Stimulated activated CD4-positive, alpha-beta T cell treated with anti-CD3 and anti-CD28 coated beads, TNF-alpha, amount 100 ng/mL, for 4 hours (primary cell): Measurements from ENCODE around the gene ARL5A.
"Not testable (repeated sequence)": the region's sequence is repeated elsewhere in the genome, so short reads cannot be mapped to it uniquely, and the experiment has no call there.

Source experiments
- DNase-seq, 3 experiments: peaks; one replicate each; pipeline ENCODE4 v3.0.0-alpha.2; 2020; ENCODE audit warnings: low read depth in 3 of 3

The ARL5A gene

DNA sequence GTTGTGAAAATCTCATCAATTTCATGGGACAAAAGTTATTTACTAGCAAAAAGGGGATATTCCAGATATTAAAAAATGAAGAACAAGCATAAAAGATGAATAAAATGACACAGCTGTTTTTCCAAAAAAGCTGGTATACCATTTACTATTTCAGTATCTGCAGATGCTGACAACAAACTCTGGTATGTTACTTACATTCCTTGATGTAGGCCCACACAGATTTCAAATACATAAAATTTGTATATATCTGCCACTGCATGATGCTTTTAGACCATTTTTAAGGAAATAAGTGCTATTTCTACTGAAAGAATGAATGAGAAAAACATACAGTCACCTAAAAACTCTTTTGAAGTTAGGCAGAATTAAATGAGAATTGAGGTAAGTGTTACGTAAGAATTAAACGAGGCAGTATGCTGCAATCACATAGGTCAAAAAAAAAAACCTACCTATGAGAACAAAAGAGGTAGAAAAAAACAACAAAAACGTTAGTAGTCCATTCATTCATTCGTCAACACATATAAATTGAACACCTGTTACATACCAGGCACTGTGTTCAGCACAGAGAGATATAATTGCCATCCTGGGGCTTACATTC is 32.5 kb downstream of the ARL5A start:
- DNase-seq: no peak

DNA sequence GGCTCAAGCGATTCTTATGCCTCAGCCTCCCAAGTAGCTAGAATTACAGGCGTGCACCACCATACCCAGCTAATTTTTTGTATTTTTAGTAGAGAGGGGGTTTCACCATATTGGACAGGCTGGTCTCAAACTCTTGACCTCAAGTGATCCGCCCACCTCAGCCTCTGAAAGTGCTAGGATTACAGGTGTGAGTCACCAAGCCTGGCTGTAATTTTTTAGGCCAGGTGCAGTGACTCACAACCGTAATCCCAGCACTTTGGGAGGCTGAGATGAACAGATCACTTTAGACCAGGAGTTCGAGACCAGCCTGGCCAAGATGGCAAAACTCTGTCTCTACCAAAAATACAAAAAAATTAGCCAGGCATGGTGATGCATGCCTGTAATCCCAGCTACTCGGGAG is 33.8 kb downstream of the ARL5A start:
- not testable (repeated sequence) for DNase-seq

DNA sequence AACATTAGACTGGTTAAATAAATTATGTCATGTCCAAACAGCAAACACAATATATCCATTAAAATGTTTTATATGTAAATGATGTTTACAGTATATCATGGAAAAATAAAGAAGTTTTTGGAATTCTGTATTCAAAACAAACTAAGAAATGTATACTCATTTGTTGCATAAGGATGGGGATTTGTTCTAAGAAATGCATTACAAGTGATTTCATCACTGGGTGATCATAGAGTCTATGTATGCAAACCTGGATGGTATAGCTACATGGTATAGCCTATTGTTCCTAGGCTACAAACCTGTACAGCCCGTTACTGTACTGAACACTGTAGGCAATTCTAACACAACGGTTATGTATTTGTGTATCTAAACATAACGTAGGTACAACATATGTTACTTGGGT is 35.1 kb downstream of the ARL5A start:
- no peak for DNase-seq

DNA sequence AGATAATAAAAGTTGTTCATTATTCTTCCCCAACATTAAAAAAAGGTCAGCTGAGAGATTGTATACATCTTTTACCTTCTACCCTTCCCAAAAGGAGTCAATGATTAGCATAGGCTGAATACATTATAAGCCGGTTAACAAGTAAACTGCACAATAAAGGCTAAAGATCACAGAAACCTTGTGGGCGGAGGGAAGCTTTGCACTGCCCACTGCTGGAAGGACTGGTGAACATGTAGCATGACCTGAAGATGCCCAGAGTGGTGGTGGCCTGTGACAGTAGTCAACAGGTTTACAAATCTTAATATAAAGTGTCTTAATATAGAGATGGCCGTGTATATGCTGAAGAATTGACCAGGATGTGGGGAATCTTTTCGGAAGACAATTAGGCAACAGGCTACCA is 35.6 kb downstream of the ARL5A start:
- DNase-seq: no peak

DNA sequence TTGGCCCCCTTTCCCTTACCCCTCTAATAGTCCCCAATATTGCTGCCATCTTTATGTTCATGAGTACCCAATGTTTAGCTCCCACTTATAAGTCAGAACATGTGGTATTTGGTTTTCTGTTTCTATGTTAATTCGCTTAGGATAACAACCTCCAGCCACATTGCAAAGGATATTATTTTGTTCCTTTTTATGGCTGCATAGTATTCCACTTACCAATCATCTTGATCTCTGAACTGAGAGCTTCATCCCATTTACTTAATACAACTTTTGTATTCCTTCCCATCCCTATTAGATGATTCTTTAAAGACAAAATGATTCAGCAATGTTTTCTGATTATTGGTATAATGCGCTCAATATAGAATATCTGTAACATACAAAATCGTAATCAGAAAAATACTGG is 36.7 kb downstream of the ARL5A start:
- no peak for DNase-seq

DNA sequence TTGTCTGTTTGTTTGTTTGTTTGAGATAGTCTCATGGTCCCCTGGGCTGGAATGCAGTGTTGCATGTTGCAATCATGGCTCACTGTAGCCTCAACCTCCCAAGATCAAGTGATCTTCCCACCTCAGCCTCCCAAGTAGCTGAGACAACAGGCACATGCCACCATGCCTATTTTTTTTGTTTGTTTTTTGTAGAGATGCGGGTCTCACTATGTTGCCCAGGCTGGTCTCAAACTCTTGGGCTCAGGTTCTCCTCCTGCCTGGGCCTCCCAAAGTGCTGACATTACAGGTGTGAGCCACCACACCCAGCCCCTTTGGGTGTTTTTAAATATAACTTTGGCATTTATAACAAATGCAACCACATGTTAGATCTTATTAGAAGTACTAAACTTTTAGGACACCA is 37.5 kb downstream of the ARL5A start:
- no peak for DNase-seq

DNA sequence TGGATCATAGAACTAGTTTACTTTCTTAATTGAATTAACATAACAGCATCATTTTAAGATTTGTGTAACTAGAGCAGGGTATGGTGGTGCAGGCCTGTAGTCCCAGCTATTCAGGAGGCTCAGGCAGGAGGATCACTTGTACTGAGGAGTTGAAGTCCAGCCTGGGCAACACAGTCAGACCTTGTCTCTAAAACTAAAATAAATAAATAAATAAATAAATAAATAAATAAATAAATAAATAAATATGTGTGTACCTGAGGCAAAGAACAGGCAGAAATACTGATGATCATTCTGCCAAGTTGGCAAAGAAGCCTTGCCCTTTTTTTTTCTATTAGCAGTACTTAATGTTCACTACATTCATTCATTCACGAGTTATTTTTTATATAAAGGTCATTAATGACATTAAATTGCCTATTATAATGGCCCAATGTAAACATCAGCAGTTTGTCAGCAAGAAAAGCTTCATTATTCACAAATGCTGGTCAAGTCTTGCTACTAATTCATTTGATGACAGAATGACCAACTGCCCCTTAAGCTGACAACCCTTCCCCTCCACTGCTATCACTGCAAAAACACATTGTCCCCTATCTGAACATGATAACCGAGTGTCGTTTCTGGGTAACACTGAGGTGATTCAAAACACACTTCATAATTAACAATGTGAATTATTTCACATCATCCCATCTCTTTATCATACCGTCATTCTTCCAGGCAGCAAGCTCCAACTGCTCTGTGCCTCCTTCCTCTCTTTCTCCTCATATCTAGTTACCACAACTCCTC is 39.0 kb downstream of the ARL5A start:
- DNase-seq: no peak

DNA sequence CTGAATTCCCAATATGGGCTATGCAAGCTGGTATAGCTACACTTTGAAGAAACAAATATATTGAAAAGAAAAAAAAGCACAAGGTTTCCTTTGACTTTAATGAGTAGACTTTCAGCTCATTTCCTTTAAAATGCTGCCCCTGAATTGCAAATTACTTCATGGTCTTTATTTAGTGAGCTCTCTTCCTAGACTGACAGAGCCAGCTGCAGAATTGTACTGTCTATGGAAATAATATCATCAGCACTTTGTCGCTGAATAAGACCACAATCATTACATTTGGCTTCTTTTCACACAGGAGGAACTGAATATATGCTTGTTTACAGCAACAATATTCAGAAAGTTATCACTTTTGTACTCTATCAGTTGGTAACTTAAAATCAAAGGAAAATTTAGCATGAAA is 41.7 kb downstream of the ARL5A start:
- no peak for DNase-seq

DNA sequence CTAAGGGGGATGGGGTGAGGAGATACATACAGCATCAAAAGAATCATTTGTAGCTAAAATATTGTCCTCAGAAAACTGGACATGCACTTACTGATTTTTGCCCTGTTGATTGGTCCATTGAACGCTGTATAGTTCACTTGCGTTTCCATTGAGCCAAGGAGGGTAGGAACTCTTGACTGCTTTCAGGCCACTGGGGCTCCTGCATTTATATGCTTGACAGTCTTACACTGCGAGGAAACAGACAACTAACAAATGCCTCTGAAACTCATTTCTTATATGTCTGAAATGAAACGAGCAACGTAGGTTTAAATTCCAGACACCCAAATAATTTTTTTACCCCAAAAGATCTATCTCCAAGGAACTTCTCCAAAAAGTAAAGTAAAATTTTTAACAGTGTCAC is 42.1 kb downstream of the ARL5A start:
- DNase-seq: no peak

DNA sequence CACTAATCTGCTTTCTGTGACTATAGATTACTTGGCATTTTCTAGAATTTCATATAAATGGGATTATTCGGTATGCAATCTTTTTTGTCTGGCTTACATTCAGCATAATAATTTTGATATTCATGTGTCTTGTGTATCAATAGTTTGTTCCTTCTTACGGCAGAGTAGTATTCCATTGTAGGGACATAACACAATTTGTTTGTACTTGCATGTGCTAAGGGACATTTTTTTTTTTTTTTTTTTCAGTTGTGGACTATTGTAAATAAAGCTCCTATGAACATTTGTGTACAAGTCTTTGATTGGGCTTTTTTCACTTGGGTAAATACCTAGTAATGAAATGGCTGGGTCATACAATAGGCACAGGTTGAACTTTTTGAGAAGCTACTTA is 45.1 kb downstream of the ARL5A start:
- no peak for DNase-seq

DNA sequence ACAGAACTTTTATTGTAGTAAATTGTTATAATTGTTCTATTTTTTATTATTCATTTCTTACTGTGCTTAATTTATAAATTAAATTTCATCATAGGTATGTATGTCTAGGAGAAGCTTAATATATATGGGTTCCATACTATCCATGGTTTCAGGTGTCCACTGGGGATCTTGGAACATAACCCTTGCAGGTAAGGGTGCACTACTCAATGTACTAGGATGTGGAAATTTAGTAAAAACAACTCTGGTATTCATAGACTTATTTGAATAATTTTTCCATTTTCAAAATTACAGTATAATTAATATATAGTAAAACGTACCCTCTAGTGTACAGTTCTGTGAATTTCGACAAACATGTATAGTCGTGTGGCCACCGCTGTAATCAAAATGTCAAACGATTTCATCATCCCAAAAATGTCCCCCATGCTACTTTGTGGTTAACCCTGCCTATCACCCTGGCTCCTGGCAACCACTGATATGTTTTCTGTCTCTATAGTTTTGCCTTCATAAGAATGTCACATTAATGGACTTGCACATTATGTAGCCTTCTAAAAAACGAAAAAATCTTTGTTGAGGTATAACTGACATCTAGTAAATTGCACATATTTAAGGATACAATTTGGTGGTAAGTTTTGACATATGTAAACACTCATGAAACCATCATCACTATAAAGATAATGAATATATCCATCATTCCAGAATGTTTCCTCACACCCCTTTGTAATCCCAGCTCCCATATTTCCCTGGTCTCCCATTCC is 45.7 kb downstream of the ARL5A start:
- DNase-seq: no peak

DNA sequence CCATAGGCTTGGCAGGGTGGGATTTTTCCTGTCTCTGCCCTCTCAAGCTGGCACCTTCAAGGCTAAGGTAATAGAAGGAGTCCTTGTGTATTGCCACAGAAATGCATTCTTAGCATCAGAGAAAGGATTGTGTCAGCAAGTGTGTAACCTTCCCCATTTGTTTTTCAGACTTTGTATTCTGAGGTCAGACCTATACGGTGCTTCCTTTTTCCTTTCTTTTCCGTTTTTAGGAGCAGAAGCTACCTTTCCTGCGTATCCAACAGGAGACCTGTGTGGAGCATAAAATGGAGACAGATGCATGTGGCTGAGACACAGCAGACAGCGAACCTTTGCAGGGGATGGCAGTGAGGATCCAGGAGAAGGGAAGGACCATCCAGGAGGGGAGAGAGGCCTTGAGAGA is 46.6 kb downstream of the ARL5A start:
- no peak for DNase-seq

DNA sequence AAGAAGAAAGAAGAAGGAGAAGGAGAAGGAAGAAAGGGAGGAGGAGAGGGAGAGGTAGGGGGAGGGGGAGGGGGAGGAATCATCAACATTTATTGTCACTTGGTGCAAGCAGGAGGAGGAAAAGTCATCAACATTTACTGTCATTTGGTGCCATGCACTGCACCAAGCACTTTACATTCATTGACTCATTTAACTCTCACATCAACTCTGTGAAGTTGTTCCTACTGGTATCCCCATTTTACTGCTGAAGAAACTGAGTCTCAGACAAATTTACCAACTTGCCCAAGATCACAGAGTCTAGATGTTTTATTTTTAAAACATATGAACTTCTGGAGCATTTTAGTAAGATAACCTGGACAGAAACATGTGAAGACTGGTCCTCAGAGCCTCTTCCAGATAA is 47.3 kb downstream of the ARL5A start:
- DNase-seq: no peak

DNA sequence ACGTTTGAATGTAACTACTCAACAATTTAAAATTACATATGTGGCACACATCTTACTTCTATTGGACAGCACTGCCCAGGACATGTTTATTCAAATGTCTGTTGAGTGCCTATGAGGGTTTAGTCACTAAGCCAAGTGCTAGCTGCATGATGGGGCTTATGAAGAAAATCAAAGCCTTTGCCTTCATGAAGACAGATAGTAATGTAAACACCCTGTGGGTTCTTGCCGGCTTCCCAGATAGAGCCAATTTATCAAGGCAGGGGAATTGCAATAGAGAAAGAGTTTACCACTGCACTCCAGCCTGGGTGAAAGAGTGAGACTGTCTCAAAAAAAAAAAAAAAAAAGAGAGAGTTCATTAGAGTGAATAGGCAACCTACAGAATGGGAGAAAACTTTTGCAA is 50.3 kb downstream of the ARL5A start:
- DNase-seq: no peak

DNA sequence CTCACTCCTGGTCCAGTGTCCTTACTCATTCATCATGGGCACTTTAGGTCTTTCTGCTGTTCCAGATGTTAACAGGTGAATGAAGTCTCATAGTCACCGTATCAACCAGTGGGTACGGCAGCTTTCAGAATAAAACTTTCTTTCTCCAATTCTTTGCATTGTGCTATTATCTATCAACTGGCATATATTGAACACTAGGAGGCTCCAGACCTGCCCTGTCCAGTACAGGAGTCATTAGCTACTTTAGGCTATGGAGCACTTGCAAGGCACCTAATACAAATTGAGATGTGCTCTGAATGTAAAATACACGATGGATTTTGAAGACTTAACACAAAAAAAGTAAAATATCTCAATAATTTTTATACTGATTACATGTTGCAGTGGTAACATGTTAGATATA is 50.7 kb downstream of the ARL5A start:
- no peak for DNase-seq

DNA sequence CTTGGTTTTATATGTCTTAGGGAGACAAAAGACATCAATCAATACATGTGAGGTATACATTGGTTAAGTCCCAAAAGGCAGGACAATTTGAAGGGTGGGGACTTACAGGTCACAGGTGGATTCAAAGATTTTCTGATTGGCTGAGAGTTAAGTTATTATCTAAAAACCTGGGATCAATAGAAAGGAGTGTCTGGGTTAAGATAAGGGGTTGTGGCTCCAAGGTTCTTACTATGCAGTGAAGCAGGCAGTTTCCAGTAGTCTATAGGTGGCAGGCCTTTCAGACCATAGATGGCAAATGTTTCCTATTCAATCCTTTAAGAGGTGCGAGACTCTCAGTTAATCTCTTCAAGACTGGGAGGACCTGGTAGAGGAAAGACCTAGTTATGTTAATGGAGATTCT is 51.9 kb downstream of the ARL5A start:
- no peak for DNase-seq

DNA sequence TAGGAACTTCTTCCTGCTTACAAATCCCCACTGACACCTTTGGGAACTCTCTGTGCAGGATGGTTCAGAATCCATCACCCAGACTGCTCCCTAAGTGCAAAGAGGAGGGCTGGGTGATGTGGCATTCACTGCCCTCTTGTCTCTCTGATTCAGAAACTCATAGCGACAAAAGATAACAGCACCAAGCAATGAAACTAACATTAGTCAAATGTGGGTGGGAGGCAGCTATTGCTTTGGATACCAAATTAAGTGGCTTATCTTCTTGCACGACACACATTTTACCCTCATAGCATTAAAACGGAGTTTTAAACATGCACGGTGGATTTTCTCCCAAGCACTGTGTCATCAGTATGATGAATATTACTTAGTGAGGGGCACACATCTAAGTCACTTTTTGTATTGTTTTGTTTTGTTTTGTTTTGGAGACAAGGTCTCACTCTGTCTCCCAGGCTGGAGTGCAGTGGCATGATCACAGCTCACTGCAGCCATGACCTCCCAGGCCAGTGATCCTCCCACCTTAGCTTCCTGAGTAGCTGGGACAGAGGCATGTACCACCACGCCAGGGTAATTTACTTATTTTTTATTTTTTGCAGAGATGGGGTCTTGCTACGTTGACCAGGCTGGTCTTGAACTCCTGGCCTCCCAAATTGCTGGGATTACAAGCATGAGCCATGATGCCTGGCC is 53.0 kb downstream of the ARL5A start:
- DNase-seq: no peak

DNA sequence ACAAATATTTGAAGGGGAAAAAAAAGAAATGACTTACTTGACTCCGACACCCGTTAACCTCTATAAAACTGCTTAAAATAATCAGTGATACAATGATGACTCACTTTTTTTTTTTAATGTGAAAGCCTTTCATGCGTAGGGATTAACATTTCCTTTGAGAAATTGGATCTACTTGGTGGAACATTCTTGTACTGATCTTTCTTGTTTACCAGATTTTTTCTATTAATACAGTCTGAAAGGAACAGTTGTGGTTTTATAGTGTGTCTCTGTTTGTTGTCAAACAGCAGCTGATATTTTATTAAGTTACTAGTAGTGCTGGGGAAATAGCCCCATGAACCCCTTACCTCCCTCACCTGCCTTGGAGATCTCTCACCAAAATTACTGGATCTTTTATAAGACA is 53.7 kb downstream of the ARL5A start:
- DNase-seq: no peak

DNA sequence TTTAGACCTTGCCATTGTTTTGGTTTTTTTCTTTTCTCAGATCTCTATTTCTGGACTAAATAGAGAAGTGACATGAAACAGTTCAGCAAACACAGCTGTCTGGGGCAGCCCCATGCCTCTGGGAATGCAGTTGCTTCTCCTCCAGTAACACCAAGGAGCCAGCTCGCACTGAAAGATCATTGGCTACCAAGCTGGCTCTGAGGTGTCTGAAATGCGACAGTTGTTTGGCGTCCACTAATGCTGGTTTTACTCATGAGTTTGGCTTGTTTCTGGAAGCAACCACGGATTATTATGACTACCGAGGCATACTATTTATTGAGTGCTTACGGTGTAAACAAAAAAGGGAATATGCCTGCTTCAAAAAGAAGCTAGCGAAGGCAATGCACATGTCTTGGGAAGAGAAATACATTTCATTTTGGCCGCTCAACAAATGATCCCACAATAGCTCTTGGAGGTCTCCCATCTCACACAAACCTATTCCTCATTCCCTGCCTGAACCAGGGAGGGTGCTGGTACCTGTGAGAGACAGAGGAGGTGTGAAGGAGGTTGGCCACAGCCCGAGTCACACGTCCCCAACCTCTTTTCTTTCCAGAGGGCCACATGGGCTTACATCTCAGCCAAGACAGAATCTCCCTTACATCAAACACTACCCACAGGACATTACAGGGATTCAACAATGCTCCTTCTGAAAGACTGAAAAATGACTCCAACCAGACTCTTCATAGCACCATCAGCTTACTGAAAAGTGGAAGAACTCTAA is 56.4 kb downstream of the ARL5A start:
- DNase-seq: no peak

DNA sequence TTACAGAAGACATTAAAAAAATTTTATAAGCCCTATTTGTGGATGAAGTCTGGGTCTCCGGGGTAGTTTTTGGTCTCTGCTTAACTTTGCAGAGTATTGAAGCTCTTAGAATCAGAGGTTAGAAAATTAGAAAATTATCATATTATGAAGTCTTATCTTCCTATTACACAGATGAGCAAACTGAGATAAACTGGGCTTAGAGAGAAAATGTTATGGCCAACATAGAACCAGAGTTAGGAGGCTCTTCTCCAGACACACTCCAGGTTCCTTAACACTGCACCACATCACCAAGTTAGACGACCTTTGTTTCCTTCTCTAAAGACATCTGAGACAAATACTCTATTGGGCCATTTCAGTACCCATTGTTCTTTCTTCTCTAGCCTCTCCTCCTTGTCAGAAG is 57.2 kb downstream of the ARL5A start:
- DNase-seq: no peak

DNA sequence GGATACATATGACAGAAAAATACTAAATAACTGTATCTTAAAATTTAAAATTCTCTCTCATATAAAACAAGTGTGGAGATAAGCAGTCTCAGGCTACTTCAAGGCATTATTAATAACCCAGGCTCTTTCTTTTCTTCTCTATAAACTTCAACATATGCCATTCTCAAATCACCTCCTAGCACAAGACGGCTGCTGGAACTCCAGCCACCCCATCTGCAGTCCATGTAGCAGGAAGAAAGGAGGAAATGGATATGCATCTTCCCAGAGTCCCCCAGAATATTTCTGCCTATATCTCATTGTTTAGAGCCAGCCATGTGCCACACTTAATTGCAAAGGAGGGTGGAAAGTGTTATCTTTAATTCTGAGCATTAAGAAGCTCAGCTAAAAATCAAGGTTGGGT is 58.6 kb downstream of the ARL5A start:
- DNase-seq: no peak

DNA sequence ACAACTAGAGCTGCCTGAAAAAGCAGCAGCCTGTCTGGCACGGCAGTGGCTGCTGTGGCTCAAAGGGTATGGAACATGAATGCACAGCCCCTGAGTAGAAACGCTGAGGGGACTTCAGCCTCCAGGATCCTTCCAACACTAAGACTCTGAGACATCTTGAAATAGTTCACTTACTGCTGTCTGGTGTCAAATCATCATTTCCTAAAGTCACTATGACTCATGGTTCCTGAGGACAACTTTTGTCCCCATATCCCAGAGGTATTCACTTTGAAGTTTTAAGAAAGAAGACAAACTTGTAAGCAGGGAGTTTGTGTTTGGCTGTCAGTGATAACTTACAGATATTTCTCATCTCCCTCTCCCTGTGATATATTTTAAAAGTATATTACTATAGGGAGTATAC is 60.7 kb downstream of the ARL5A start:
- no peak for DNase-seq
